H54 (cell line): ENCODE results near the gene RXRB.

ENCODE experiments used
- DNase-seq: peaks from one replicate; pipeline ENCODE4 v3.0.0; 2011; ENCODE audit warnings: low spot score, mixed read lengths; ENCODE audit not compliant: insufficient read length
- FAIRE-seq: peaks from 3 replicates; lab custom pipeline; 2011; peaks lifted over from hg19 to GRCh38; lab: Jason Lieb, UNC
- POLR2A ChIP-seq: IDR thresholded peaks from 2 replicates; pipeline ENCODE4 v1.6.1; 2011; ENCODE audit warnings: low read depth, mild to moderate bottlenecking, low read length

Gene RXRB

GRCh38 chr6:33206864-33207551 is 6.5 kb upstream of the RXRB start:
- FAIRE-seq (no peak), DNase-seq (no peak)
- TF ChIP-seq POLR2A = no peak

DNA sequence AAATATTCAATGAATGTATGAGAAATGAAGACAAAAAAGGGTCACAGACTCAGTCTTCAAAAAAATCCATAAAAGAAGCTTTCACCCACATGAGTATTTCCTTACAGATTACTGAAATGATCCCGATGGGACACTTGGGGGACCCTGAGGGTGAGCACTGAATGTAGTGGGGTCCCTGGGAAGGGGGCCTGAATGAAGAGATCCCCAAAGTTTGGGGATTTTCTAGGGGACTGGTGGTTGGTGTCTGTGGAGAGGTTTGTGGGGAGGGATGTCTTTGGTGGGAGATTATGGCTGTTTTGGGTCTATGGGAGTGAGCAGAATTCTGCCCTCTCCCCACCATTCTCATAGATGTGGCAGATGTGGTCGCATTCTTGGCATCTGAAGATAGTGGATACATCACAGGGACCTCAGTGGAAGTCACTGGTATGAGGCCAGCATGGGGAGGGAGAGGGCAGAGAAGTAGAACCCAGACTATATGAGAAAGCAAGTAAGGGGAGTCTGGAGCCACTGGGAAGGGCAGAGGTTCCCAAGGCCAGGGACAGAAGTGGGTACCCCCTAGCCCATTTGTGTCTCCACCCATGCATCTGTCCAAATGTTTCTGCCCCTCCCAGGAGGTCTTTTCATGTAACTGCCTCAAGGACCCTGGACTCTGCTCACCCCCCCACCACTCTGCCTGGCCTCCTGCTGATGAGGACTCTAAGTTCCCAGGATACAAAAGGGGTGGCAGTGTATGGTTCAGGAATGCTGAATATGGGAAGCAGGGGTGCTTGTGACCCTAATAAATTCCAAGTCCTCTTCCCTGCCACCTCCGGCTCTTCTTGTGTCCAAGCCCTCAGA is 5.8 kb upstream of the RXRB start:
- no peak for FAIRE-seq
- no peak for TF ChIP-seq POLR2A
- DNase-seq = no peak

DNA sequence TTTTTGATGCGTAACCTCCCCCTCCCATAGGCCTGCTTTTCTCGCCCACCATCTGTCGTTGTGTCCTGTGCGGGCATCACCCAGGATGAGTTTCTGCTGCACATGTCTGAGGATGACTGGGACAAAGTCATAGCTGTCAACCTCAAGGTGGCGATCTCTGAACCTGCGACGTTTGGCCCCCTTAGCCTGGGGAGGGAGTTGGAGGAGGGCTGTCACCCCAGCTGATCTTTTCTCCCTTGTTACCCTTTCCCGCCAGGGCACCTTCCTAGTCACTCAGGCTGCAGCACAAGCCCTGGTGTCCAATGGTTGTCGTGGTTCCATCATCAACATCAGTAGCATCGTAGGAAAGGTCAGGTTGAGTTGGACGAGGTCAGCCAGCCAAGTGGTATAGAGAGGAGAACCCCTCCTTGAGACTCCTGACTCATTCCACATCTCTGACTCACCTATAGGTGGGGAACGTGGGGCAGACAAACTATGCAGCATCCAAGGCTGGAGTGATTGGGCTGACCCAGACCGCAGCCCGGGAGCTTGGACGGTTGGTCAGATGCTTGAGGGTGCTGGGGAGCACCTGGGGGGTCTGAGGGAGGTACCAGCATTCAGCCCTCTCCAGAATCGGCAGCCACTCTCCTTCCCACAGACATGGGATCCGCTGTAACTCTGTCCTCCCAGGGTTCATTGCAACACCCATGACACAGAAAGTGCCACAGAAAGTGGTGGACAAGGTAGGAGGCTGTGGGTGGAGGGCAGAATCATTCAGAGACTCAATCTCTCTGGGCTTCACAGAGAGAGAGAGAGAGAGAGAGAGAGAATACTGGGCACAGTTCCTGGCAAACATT is 4.9 kb upstream of the RXRB start:
- DNase-seq = peak; percentile 95
- FAIRE-seq = peak; percentile 57
- no peak for TF ChIP-seq POLR2A

DNA sequence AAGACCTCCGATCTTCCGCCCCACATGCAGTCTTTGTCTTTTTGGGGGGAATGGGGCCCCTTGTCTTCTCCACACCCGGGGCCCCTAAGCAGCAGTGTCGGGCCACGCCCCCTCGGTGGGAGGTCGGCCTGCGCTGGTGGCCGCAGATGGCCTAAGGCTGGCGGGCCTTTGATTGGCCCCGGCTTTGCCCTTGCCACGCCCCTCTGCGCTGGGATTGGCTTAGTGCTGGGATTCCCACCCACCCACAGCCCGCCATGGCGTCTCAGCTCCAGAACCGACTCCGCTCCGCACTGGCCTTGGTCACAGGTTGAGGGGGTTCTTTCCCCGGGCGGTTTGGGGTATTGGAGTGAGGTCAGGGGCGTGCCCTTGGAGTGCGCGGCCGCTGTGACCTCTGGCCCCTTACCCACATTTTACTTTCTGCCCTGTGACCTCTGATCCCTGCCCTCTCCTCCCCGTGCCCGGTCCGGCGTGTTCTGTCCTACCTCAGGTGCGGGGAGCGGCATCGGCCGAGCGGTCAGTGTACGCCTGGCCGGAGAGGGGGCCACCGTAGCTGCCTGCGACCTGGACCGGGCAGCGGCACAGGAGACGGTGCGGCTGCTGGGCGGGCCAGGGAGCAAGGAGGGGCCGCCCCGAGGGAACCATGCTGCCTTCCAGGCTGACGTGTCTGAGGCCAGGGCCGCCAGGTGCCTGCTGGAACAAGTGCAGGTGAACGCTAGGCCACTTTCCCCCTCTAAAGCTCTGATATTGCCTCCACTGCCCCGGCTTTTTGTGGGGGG is 4.1 kb upstream of the RXRB start, which contains the start of gene HSD17B8:
Gene HSD17B8, plus strand, starts transcription at position 241 of the 776 bp plus-strand sequence. Its CDS starts 14 bp downstream, at position 255.
- FAIRE-seq = no peak
- DNase-seq = no peak
- no peak for TF ChIP-seq POLR2A

GRCh38 chr6:33204165-33204414 is 3.6 kb upstream of the RXRB start:
- no peak for TF ChIP-seq POLR2A
- no peak for FAIRE-seq
- no peak for DNase-seq

DNA sequence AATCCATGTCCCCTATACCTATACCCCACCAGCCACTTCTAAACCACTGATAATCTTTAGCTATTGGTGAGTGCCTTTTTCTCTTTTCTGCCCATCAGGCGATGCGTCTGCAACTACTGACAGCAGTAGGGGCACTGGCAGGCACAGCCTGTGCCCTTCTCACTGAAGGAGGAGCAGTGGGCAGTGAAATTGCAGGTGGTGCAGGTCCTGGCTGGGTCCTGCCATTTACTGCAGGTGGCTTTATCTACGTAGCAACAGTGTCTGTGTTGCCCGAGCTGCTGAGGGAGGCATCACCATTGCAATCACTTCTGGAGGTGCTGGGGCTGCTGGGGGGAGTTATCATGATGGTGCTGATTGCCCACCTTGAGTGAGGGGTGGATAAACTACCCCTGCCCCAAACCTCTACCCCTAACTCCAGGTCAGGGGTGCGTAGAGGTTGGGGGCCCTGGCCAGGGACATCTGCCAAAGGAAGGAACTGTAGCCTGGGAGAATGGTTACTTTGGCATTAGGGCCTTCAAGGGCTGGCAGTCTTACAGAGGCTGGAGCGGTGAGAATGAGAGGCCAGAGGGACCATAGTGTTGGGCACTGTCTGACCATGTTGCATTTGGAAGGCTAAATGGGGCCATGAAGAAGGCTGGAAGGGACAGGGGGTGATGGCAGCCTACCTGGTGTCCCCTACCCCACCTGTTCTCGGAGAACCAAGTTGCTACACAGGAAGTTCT is 3.1 kb upstream of the RXRB start:
- TF ChIP-seq POLR2A = no peak
- DNase-seq = no peak
- FAIRE-seq = no peak

- TF ChIP-seq POLR2A = no peak
- FAIRE-seq = no peak
- DNase-seq = no peak
Observed at GRCh38 chr6:33202799-33203198, 2.3 kb upstream of the RXRB start.

DNA sequence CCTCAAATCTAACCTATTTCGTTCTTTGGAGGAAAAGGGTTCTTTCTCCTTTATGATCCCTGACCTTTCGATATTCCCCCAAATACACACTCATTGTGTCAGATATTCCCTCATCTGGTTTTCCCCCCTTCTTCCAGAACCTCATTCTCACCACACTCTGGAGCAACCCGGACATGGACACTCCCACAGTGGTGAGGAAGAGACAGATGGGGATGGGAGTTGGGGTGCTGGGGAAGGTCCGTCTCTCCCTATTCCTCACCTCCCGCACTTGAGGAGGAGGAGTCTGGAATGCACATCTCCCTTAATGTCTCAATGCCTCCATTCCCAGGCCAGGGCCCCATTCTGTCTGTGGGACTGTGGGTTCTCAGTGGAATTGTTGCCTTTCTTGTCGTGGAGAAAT is 1.5 kb upstream of the RXRB start:
- DNase-seq (no peak), FAIRE-seq (no peak)
- no peak for TF ChIP-seq POLR2A

- no peak for DNase-seq
- no peak for TF ChIP-seq POLR2A
- no peak for FAIRE-seq
Observed at GRCh38 chr6:33201147-33201545, 681 bp upstream of the RXRB start.

GRCh38 chr6:33199687-33200218 is 712 bp downstream of the RXRB start:
- DNase-seq (peak; percentile 88), FAIRE-seq (no peak)
- TF ChIP-seq POLR2A = no peak

GRCh38 chr6:33198853-33199436 is 1.5 kb downstream of the RXRB start:
- no peak for FAIRE-seq
- no peak for DNase-seq
- no peak for TF ChIP-seq POLR2A

DNA sequence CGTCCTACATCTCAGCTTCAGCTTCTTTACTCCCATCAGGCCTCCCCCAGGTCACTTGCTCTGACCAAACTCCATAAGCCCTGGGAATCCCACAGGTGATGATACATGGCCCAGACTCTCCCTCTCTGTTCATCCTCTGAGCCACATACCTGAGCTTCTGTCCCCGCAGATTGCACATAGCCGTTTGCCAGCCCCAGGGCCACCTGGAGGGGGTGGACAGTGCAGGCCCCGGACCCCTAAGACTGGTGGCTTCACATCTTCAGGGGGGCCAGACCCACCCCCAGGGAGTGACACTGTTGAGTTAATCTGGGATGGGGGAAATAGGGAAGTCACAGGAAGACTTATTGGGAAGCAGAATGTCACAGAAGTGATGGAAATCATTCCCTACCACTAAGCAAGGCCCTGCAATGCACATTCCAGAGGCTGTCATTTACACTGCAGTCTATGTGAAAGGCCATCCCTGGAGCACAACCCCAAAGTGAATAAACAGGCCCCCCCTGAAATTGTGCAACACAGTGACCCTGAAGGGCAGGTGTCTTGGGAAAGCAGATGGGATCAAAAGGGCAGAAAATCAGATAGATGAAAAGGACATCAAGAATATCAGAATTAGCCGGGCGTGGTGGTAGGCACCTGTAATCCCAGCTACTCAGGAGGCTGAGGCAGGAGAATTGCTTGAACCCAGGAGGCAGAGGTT is 2.2 kb downstream of the RXRB start:
- TF ChIP-seq POLR2A = no peak
- FAIRE-seq (no peak), DNase-seq (no peak)
